Stomach (tissue), 9 donors: ENCODE data around the gene GRIN2C. TPM values are rescaled to one million over a fixed set of nuclear protein-coding genes. Genes with fewer than 3 reads are reported as not detected.
A peak's percentile ranks its signal among the peaks of the same experiment; 100 is the strongest.

Experiments used
- DNase-seq, 2 donors: peaks; one replicate each; pipeline versions ENCODE4 v3.0.0 to v3.0.0-alpha.2; 2013 to 2019
- H3K27ac ChIP-seq, 5 donors: fragments of 200-600 bp in 4 of 5; sonication (generic) in 4 of 5; one replicate each; pipeline ENCODE4 v1.5.1; 2013 to 2019; ENCODE audit warnings: mild to moderate bottlenecking in 1 of 5, moderate library complexity in 1 of 5
- H3K27me3 ChIP-seq, 3 donors: fragments of 200-600 bp; sonication (generic); one replicate each; pipeline ENCODE4 v1.5.1; 2017 to 2019; ENCODE audit warnings: mixed run types in 1 of 3
- H3K36me3 ChIP-seq, 4 donors: fragments of 200-600 bp; sonication (generic); 1 replicate in 3 of 4; 2 replicates in 1 of 4; pipeline ENCODE4 v1.5.1; 2016 to 2019
- H3K4me1 ChIP-seq, 4 donors: fragments of 200-600 bp; sonication (generic); one replicate each; pipeline ENCODE4 v1.5.1; 2016 to 2019
- H3K4me3 ChIP-seq, 4 donors: fragments of 200-600 bp; sonication (generic) in 3 of 4; one replicate each; pipeline ENCODE4 v1.5.1; 2016 to 2019; ENCODE audit warnings: mild to moderate bottlenecking in 1 of 4
- H3K9me3 ChIP-seq, 4 donors: fragments of 200-600 bp; sonication (generic); one replicate each; pipeline ENCODE4 v1.5.1; 2016 to 2019
- CTCF ChIP-seq, 7 experiments: fragments of 450-650 bp in 4 of 7; fragments of 200-600 bp in 3 of 7; sonication (generic) in 3 of 7; IDR thresholded peaks; one replicate each; pipeline ENCODE4 v1.5.1; 2016 to 2019; ENCODE audit warnings: antibody characterized with exemption in 7 of 7, control low read depth in 2 of 7, mild to moderate bottlenecking in 1 of 7
- EP300 ChIP-seq: sonication (generic); formaldehyde crosslinking; IDR thresholded peaks from one replicate; pipeline ENCODE4 v1.6.1; 2017; ENCODE audit warnings: antibody characterized with exemption
- POLR2A ChIP-seq, 4 donors: fragments of 450-650 bp; IDR thresholded peaks; one replicate each; pipeline ENCODE4 v1.6.1; 2016; ENCODE audit warnings: antibody characterized with exemption in 4 of 4, control low read depth in 2 of 4, mild to moderate bottlenecking in 1 of 4, moderate library complexity in 1 of 4
- POLR2AphosphoS5 ChIP-seq, 3 donors: sonication (generic); formaldehyde crosslinking; IDR thresholded peaks; one replicate each; pipeline ENCODE4 v1.6.1; 2016; ENCODE audit warnings: antibody characterized with exemption in 3 of 3
- WGBS, 5 donors: extraction: QIAGEN DNeasy Blood & Tissue Kit in 3 of 5; methylation state at CpG; one replicate each; pipeline versions ENCODE4 v1.1.5 to v1.1.7; 2013 to 2018; 5-methylcytosine and 5-hydroxymethylcytosine counted together
- intact Hi-C: fragments of 100-400 bp; cut with DNase I; formaldehyde crosslinking; loops from one replicate; pipeline ENCODE4 v1.15.1; 2023; ENCODE audit warnings: low total_unique reads
- polyA plus RNA-seq, 3 donors: library from polyadenylated mRNA; stranded (reverse); fragments of 200-250 nt; gene quantifications; one replicate each; pipeline ENCODE4 v1.2.3, GENCODE V29; 2013
- total RNA-seq, 5 donors: library from RNA; depleted of rRNA; stranded (reverse); fragments of >200 nt; gene quantifications; one replicate each; pipeline versions ENCODE4 v1.1.0 to v1.2.3, GENCODE V29; 2014 to 2016
- donor health status: healthy with polysubstance abuse.
- donor health status: Bipolar disorder and iron deficiency.
- donor health status: healthy.

The GRIN2C gene
- total and polyA plus RNA-seq, 8 donors = 0.33 to 0.55 TPM; not detected in 6

- DNase-seq = no peak
- Histone ChIP-seq H3K27me3 (peaks cover 4 to 86% (median 46%) of the 10 kb centered on the region in 3 donors), H3K36me3 (no peaks in the 10 kb centered on the region), H3K4me3 (no peak overlapping the region), H3K4me1 (peaks cover 4 to 16% (median 5%) of the 10 kb centered on the region in 4 donors), H3K9me3 (no peaks in the 10 kb centered on the region), H3K27ac (no peak overlapping the region)
- 80 to 88% (median 81%) methylated on average over 11 of the region's 11 CpGs for WGBS, 5 donors
- intact Hi-C loops = no loop called here
- TF ChIP-seq CTCF (IDR thresholded peaks at IDR 0.05) = no peak
- no peak for TF ChIP-seq EP300
- TF ChIP-seq POLR2A (IDR thresholded peaks at IDR 0.05) = no peak
- TF ChIP-seq POLR2AphosphoS5 (IDR thresholded peaks at IDR 0.05) = no peak
Observed at GRCh38 chr17:74898376-74898946, 38.8 kb upstream of the GRIN2C start.

GRCh38 chr17:74893936-74894671 is 34.4 kb upstream of the GRIN2C start:
- no peak overlapping the region for H3K27ac ChIP-seq
- no peaks in the 10 kb centered on the region for H3K9me3 ChIP-seq
- intact Hi-C loops = no loop called here
- peaks cover 12 to 88% (median 48%) of the 10 kb centered on the region in 3 donors for H3K27me3 ChIP-seq
- H3K36me3 ChIP-seq = no peaks in the 10 kb centered on the region
- no peak for TF ChIP-seq POLR2A (IDR thresholded peaks at IDR 0.05)
- TF ChIP-seq POLR2AphosphoS5 (IDR thresholded peaks at IDR 0.05) = no peak
- TF ChIP-seq EP300 = no peak
- no peak for TF ChIP-seq CTCF (IDR thresholded peaks at IDR 0.05)
- peak overlapping the region; percentile 36 to 48 (median 37) for H3K4me3 ChIP-seq
- peaks cover 11 to 14% (median 13%) of the 10 kb centered on the region in 4 donors for H3K4me1 ChIP-seq
- no peak for DNase-seq
- 27 to 37% (median 28%) methylated on average over 12 to 22 of the region's 22 CpGs for WGBS, 5 donors

GRCh38 chr17:74892974-74893911 is 33.6 kb upstream of the GRIN2C start, which contains the start of gene FADS6:
TSS of gene FADS6 (minus strand) at chr17:74893633. CDS start at chr17:74893595, 38 bp downstream.
- peak in 1 of 2 donors; percentile 56 for DNase-seq
- Histone ChIP-seq H3K27me3 (peaks cover 12 to 93% (median 48%) of the 10 kb centered on the region in 3 donors), H3K27ac (no peak within 1 kb of the TSS), H3K9me3 (no peaks in the 10 kb centered on the region), H3K36me3 (no peaks in the 10 kb centered on the region), H3K4me1 (peaks cover 11 to 14% (median 13%) of the 10 kb centered on the region in 4 donors), H3K4me3 (peak within 1 kb of the TSS; percentile 36 to 48 (median 37))
- intact Hi-C loops = no loop called here
- TF ChIP-seq POLR2AphosphoS5 (IDR thresholded peaks at IDR 0.05) (no peak), CTCF (IDR thresholded peaks at IDR 0.05) (no peak), POLR2A (IDR thresholded peaks at IDR 0.05) (no peak), EP300 (no peak)
- 4 to 6% (median 4%) methylated on average over 31 to 86 of the region's 86 CpGs for WGBS, 5 donors
